Measurements from ENCODE around the gene INTS4. TPM values are rescaled to one million over a fixed set of nuclear protein-coding genes. Genes with fewer than 3 reads are reported as not detected.
"Not testable (repeated sequence)": the region's sequence is repeated elsewhere in the genome, so short reads cannot be mapped to it uniquely, and the experiment has no call there.

INTS4 gene
- total RNA-seq, 1 experiment from 2014 or later, result 86.7 TPM

- CTCF ChIA-PET, result interaction anchor here (0.6 kb wide), 1 partner anchor 158 kb away, joined by 3 read pairs; no protein-coding TSS in a partner anchor
Observed at GRCh38 chr11:77909277-77909676, 85.2 kb downstream of the INTS4 start.

GRCh38 chr11:77908835-77909234 lies 85.6 kb downstream of the INTS4 start:
- no peaks in the 10 kb centered on the region for H3K36me3 ChIP-seq (ENCODE audit: control insufficient read depth, insufficient read depth, low read length)
- no peak for DNase-seq
- H3K4me3 ChIP-seq (ENCODE audit: low read depth, low read length), result no peak overlapping the region
- H3K27me3 ChIP-seq (replicated peaks; ENCODE audit: control insufficient read depth, insufficient read depth, low read length), result no peaks in the 10 kb centered on the region
- ChIA-PET POLR2A (no interaction called here), CTCF (no interaction called here)
- Mint-ChIP-seq H3K4me3 (ENCODE audit: unreplicated experiment) (no peak overlapping the region), H3K9me3 (ENCODE audit: unreplicated experiment) (no peaks in the 10 kb centered on the region), H3K27ac (ENCODE audit: unreplicated experiment) (no peak overlapping the region), H3K36me3 (ENCODE audit: insufficient read depth, unreplicated experiment) (peaks cover 20% of the 10 kb centered on the region), H3K27me3 (ENCODE audit: insufficient read depth, unreplicated experiment) (no peaks in the 10 kb centered on the region), H3K4me1 (ENCODE audit: low read depth, unreplicated experiment) (no peaks in the 10 kb centered on the region)
- H3K4me1 ChIP-seq, result no peaks in the 10 kb centered on the region
- TF ChIP-seq CTCF (IDR thresholded peaks at IDR 0.05; ENCODE audit: insufficient read depth in 1 of 2, low read depth in 1 of 2, low read length in 1 of 2, severe bottlenecking in 1 of 2, unreplicated experiment in 1 of 2), result no peak
- no TSS peak for BruUV-seq (replicated peaks)
- intact Hi-C loops (cut with micrococcal nuclease; ENCODE audit: unreplicated experiment), result no loop called here
- no peaks in the 10 kb centered on the region for H3K9me3 ChIP-seq

More at GRCh38 chr11:77909277-77909676, 85.2 kb downstream of the INTS4 start:
- intact Hi-C loops (cut with micrococcal nuclease; ENCODE audit: unreplicated experiment), result no loop called here
- Mint-ChIP-seq H3K4me3 (ENCODE audit: unreplicated experiment) (no peak overlapping the region), H3K27me3 (ENCODE audit: insufficient read depth, unreplicated experiment) (no peaks in the 10 kb centered on the region), H3K36me3 (ENCODE audit: insufficient read depth, unreplicated experiment) (peaks cover 20% of the 10 kb centered on the region), H3K9me3 (ENCODE audit: unreplicated experiment) (no peaks in the 10 kb centered on the region), H3K4me1 (ENCODE audit: low read depth, unreplicated experiment) (no peaks in the 10 kb centered on the region), H3K27ac (ENCODE audit: unreplicated experiment) (no peak overlapping the region)
- Histone ChIP-seq H3K9me3 (no peaks in the 10 kb centered on the region), H3K27me3 (replicated peaks; ENCODE audit: control insufficient read depth, insufficient read depth, low read length) (no peaks in the 10 kb centered on the region), H3K36me3 (ENCODE audit: control insufficient read depth, insufficient read depth, low read length) (no peaks in the 10 kb centered on the region), H3K4me1 (no peaks in the 10 kb centered on the region), H3K4me3 (ENCODE audit: low read depth, low read length) (no peak overlapping the region)
- DNase-seq, result no peak
- BruUV-seq (replicated peaks), result no TSS peak
- no peak for TF ChIP-seq CTCF (IDR thresholded peaks at IDR 0.05; ENCODE audit: insufficient read depth in 1 of 2, low read depth in 1 of 2, low read length in 1 of 2, severe bottlenecking in 1 of 2, unreplicated experiment in 1 of 2)
- POLR2A ChIA-PET, result no interaction called here

- H3K4me3 Mint-ChIP-seq (ENCODE audit: unreplicated experiment); H3K27me3 ChIP-seq (replicated peaks; ENCODE audit: control insufficient read depth, insufficient read depth, low read length); H3K9me3 ChIP-seq; CTCF ChIA-PET; H3K4me1 ChIP-seq; H3K27me3 Mint-ChIP-seq (ENCODE audit: insufficient read depth, unreplicated experiment); POLR2A ChIA-PET; DNase-seq; H3K9me3 Mint-ChIP-seq (ENCODE audit: unreplicated experiment); H3K36me3 ChIP-seq (ENCODE audit: control insufficient read depth, insufficient read depth, low read length); H3K4me3 ChIP-seq (ENCODE audit: low read depth, low read length); H3K27ac Mint-ChIP-seq (ENCODE audit: unreplicated experiment); BruUV-seq (replicated peaks); H3K4me1 Mint-ChIP-seq (ENCODE audit: low read depth, unreplicated experiment): not testable (repeated sequence)
- H3K36me3 Mint-ChIP-seq (ENCODE audit: insufficient read depth, unreplicated experiment), result peaks cover 75% of the 10 kb centered on the region
- intact Hi-C loops (cut with micrococcal nuclease; ENCODE audit: unreplicated experiment), result loop anchor here (10.0 kb wide), 1 partner anchor 220 kb away; no protein-coding TSS in a partner anchor
Observed at GRCh38 chr11:77894949-77895348, 99.5 kb downstream of the INTS4 start.

- H3K4me1 Mint-ChIP-seq (ENCODE audit: low read depth, unreplicated experiment); H3K9me3 Mint-ChIP-seq (ENCODE audit: unreplicated experiment); H3K27me3 Mint-ChIP-seq (ENCODE audit: insufficient read depth, unreplicated experiment); H3K4me3 Mint-ChIP-seq (ENCODE audit: unreplicated experiment); H3K4me3 ChIP-seq (ENCODE audit: low read depth, low read length); H3K27me3 ChIP-seq (replicated peaks; ENCODE audit: control insufficient read depth, insufficient read depth, low read length); H3K36me3 ChIP-seq (ENCODE audit: control insufficient read depth, insufficient read depth, low read length); DNase-seq; BruUV-seq (replicated peaks); H3K27ac Mint-ChIP-seq (ENCODE audit: unreplicated experiment); H3K4me1 ChIP-seq; H3K9me3 ChIP-seq; CTCF ChIA-PET: not testable (repeated sequence)
- H3K36me3 Mint-ChIP-seq (ENCODE audit: insufficient read depth, unreplicated experiment), result peaks cover 70% of the 10 kb centered on the region
- intact Hi-C loops (cut with micrococcal nuclease; ENCODE audit: unreplicated experiment), result loop anchor here (10.0 kb wide), 1 partner anchor 223 kb away; no protein-coding TSS in a partner anchor
- POLR2A ChIA-PET, result interaction anchor here (0.6 kb wide), 1 partner anchor 68 kb away, joined by 8 read pairs; no protein-coding TSS in a partner anchor
Observed at GRCh38 chr11:77891703-77892102, 102.8 kb downstream of the INTS4 start.

- intact Hi-C loops (cut with micrococcal nuclease; ENCODE audit: unreplicated experiment), result loop anchor here (10.0 kb wide), 1 partner anchor 224 kb away; no protein-coding TSS in a partner anchor
- DNase-seq; H3K4me1 Mint-ChIP-seq (ENCODE audit: low read depth, unreplicated experiment); H3K9me3 ChIP-seq; H3K4me3 ChIP-seq (ENCODE audit: low read depth, low read length); H3K36me3 ChIP-seq (ENCODE audit: control insufficient read depth, insufficient read depth, low read length); H3K27me3 ChIP-seq (replicated peaks; ENCODE audit: control insufficient read depth, insufficient read depth, low read length); H3K4me1 ChIP-seq; H3K9me3 Mint-ChIP-seq (ENCODE audit: unreplicated experiment); H3K4me3 Mint-ChIP-seq (ENCODE audit: unreplicated experiment); POLR2A ChIA-PET; CTCF ChIA-PET; BruUV-seq (replicated peaks); H3K27me3 Mint-ChIP-seq (ENCODE audit: insufficient read depth, unreplicated experiment): not testable (repeated sequence)
- Mint-ChIP-seq H3K36me3 (ENCODE audit: insufficient read depth, unreplicated experiment) (peaks cover 71% of the 10 kb centered on the region), H3K27ac (ENCODE audit: unreplicated experiment) (peak overlapping the region; percentile 50)
Observed at GRCh38 chr11:77891256-77891655, 103.2 kb downstream of the INTS4 start.

- H3K36me3 ChIP-seq (ENCODE audit: control insufficient read depth, insufficient read depth, low read length); H3K9me3 Mint-ChIP-seq (ENCODE audit: unreplicated experiment); BruUV-seq (replicated peaks); H3K4me3 ChIP-seq (ENCODE audit: low read depth, low read length); CTCF ChIA-PET; H3K4me1 Mint-ChIP-seq (ENCODE audit: low read depth, unreplicated experiment); DNase-seq; H3K27me3 ChIP-seq (replicated peaks; ENCODE audit: control insufficient read depth, insufficient read depth, low read length); H3K27me3 Mint-ChIP-seq (ENCODE audit: insufficient read depth, unreplicated experiment); H3K9me3 ChIP-seq; POLR2A ChIA-PET; H3K4me1 ChIP-seq; H3K4me3 Mint-ChIP-seq (ENCODE audit: unreplicated experiment): not testable (repeated sequence)
- intact Hi-C loops (cut with micrococcal nuclease; ENCODE audit: unreplicated experiment), result loop anchor here (10.0 kb wide), 1 partner anchor 224 kb away; no protein-coding TSS in a partner anchor
- Mint-ChIP-seq H3K27ac (ENCODE audit: unreplicated experiment) (peak overlapping the region; percentile 50), H3K36me3 (ENCODE audit: insufficient read depth, unreplicated experiment) (peaks cover 75% of the 10 kb centered on the region)
Observed at GRCh38 chr11:77890619-77891056, 103.8 kb downstream of the INTS4 start.
